ENCODE results near the gene KLF8.
A peak's percentile ranks its signal among the peaks of the same experiment; 100 is the strongest.

Gene KLF8

DNA sequence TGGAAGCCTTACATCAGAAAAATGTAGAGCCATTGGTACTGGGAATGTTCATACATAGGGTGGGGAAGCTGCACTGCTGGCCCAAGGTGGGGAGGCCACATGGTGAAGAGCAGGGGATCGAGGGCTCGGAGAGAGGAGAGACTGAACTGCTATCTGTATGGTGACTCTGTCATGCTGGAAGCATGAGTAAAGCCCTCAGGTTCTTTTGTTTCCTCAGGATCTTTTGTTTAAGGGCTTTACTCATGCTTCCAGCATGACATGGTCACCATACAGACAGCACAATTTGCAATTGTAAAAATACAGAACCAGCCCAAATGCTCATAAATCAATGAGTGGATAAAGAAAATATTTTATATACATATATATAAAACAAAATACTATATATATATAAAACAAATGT is 78.4 kb downstream of the KLF8 start:
- DNase-seq (ENCODE audit: low spot score) = no peak

DNA sequence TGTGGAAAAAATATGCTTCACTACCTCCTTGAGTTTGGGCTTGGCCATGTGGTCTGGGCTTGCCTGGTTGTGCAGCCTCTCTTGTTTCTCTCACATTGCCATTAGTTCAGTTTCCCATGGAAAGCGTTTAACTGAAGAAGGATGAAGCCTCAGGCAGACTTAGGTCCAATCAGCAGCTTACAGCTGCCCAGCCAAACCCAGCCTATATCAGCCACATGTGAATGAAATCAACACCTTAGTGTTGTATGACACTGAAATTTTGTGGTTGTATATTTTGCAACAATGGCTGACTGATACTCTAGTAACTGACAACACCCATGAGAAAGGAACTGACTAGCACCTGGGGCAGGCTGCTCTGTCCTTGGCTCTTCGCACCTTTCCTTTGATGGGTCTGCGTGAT is 81.2 kb downstream of the KLF8 start:
- DNase-seq (ENCODE audit: low spot score) = no peak

DNA sequence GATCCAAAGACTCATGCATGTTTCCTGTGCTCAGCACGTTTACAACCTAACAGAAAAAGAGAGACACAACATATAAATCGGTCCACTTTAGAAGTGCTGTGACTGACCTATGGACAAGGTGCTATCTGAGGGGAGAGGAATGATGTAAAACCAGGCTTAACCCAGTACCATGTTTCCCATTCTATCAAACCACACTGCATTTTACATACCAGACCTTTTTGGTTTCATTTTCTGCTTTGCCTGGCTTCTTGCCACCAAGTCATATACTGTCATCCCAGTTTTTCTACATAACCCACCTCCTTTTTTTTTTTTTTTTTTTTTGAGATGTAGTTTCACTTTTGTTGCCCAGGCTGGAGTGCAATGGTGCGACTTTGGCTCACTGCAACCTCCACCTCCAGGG is 82.2 kb downstream of the KLF8 start:
- DNase-seq (ENCODE audit: low spot score) = peak; percentile 3

DNA sequence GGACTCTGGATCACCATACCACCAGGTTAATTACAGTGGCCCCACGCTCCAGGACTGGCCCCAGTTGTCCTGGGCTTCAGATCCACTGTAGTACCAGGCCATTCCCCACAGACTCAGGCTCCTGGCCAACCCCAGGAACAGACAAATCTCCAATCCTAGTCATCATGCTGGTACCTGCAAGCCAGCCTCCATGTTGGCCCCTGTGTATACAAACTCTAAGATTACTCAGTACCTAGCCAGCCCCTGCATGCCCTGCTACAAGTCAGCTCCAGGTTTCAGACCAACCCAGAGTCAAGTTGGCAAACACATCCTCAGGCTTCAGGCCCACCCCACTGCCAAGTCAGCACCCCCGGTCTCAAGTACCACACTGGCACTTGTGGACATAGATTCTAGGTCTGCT is 85.9 kb downstream of the KLF8 start:
- no peak for DNase-seq (ENCODE audit: low spot score)

DNA sequence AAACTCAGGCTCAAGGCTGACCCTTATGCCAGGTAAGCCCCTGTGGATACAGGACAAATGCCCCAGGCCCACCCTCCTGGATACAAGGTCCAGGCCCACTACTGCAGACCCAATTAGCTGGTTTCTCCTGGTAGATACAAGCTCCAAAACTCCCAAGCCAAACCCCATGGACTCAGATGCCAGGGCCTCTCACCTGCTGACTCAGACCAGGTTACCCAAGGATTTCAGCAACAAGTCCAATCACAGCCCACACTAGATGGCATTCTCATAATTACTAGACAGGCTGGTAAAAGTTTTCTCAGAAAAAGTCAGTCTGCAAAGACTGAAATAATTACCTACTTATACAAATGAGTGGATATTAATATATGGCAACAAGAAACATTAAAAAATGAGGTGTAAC is 87.0 kb downstream of the KLF8 start:
- no peak for DNase-seq (ENCODE audit: low spot score)
